Mesendoderm (in vitro differentiated cells): ENCODE results near the gene KAT6B.

ENCODE experiments used
- DNase-seq: peaks from one replicate; pipeline ENCODE4 v3.0.0; 2013
- H2AK5ac ChIP-seq: 2 replicates; pipeline ENCODE4 v1.6.1; 2013; ENCODE audit warnings: low read length, inconsistent platforms
- H2BK120ac ChIP-seq: 2 replicates; pipeline ENCODE4 v1.6.1; 2013; ENCODE audit warnings: low read depth, mild to moderate bottlenecking, low read length, moderate library complexity, mixed read lengths
- H2BK15ac ChIP-seq: replicated peaks from 2 replicates; pipeline ENCODE4 v1.6.1; 2013; ENCODE audit warnings: low read depth, mild to moderate bottlenecking, moderate library complexity
- H2BK5ac ChIP-seq: 2 replicates; pipeline ENCODE4 v1.6.1; 2013; ENCODE audit warnings: low read length, inconsistent platforms
- H3K18ac ChIP-seq: 2 replicates; pipeline ENCODE4 v1.6.1; 2013; ENCODE audit warnings: mild to moderate bottlenecking, low read length, mixed read lengths
- H3K23ac ChIP-seq: one replicate; pipeline ENCODE4 v1.6.1; 2013; ENCODE audit warnings: low read length
- H3K27ac ChIP-seq: 2 replicates; pipeline ENCODE4 v1.5.1; 2013; ENCODE audit warnings: low read depth, mild to moderate bottlenecking, inconsistent platforms, low read length, moderate library complexity
- H3K27me3 ChIP-seq: 2 replicates; pipeline ENCODE4 v1.6.1; 2013; ENCODE audit warnings: low read length, control low read depth, mild to moderate bottlenecking, inconsistent platforms; ENCODE audit not compliant: insufficient read depth, poor library complexity
- H3K36me3 ChIP-seq: 2 replicates; pipeline ENCODE4 v1.6.1; 2013; ENCODE audit warnings: low read length, inconsistent platforms; ENCODE audit not compliant: control insufficient read depth, insufficient read depth
- H3K4ac ChIP-seq: one replicate; pipeline ENCODE4 v1.6.1; 2013; ENCODE audit warnings: low read depth, mild to moderate bottlenecking, low read length, moderate library complexity
- H3K4me1 ChIP-seq: 2 replicates; pipeline ENCODE4 v1.6.1; 2013; ENCODE audit warnings: low read depth, low read length, inconsistent platforms; ENCODE audit not compliant: control insufficient read depth
- H3K4me2 ChIP-seq: 2 replicates; pipeline ENCODE4 v1.6.1; 2013; ENCODE audit warnings: low read length
- H3K4me3 ChIP-seq: 2 replicates; pipeline ENCODE4 v1.5.1; 2013; ENCODE audit warnings: mild to moderate bottlenecking, low read length
- H3K56ac ChIP-seq: one replicate; pipeline ENCODE4 v1.6.1; 2013; ENCODE audit warnings: low read length
- H3K79me1 ChIP-seq: 2 replicates; pipeline ENCODE4 v1.6.1; 2013; ENCODE audit warnings: low read length, inconsistent platforms
- H3K79me2 ChIP-seq: 2 replicates; pipeline ENCODE4 v1.6.1; 2013; ENCODE audit warnings: mild to moderate bottlenecking, low read length; ENCODE audit not compliant: control insufficient read depth, insufficient read depth
- H3K9ac ChIP-seq: 2 replicates; pipeline ENCODE4 v1.6.1; 2013; ENCODE audit warnings: low read length, inconsistent platforms
- H4K5ac ChIP-seq: one replicate; pipeline ENCODE4 v1.6.1; 2013; ENCODE audit warnings: low read length
- H4K8ac ChIP-seq: one replicate; pipeline ENCODE4 v1.6.1; 2013; ENCODE audit warnings: low read depth, mild to moderate bottlenecking, control low read depth, low read length, moderate library complexity
- WGBS: extraction: QIAGEN DNeasy Blood & Tissue Kit; methylation state at CpG from one replicate; pipeline ENCODE4 v1.1.7; 2013; ENCODE audit warnings: low lambda C conversion rate, missing lambda C conversion rate; ENCODE audit not compliant: insufficient coverage; ENCODE audit errors: extremely low coverage; 5-methylcytosine and 5-hydroxymethylcytosine counted together

Gene KAT6B

GRCh38 chr10:74973741-74974392 is 147.5 kb downstream of the KAT6B start:
- Histone ChIP-seq H3K79me1 (no peaks in the 10 kb centered on the region), H4K5ac (no peak overlapping the region), H2BK120ac (no peak overlapping the region), H3K56ac (no peak overlapping the region), H2BK5ac (no peak overlapping the region), H4K8ac (no peak overlapping the region), H3K4me3 (no peak overlapping the region), H2BK15ac (no peak overlapping the region), H3K4me1 (no peaks in the 10 kb centered on the region), H3K27ac (no peak overlapping the region), H3K9ac (no peak overlapping the region), H3K36me3 (no peaks in the 10 kb centered on the region), H3K79me2 (no peaks in the 10 kb centered on the region), H3K4ac (no peak overlapping the region), H3K23ac (no peak overlapping the region), H3K18ac (no peak overlapping the region), H3K27me3 (no peaks in the 10 kb centered on the region), H2AK5ac (no peak overlapping the region), H3K4me2 (no peak overlapping the region)
- no CpG with 5 or more reads among the region's 2 CpGs for WGBS
- no peak for DNase-seq

GRCh38 chr10:74975758-74976157 is 149.4 kb downstream of the KAT6B start:
- no peak overlapping the region for H2BK15ac ChIP-seq
- H3K79me1 ChIP-seq, result no peaks in the 10 kb centered on the region
- H3K27me3 ChIP-seq, result no peaks in the 10 kb centered on the region
- H3K9ac ChIP-seq, result no peak overlapping the region
- H4K8ac ChIP-seq, result no peak overlapping the region
- no peak for DNase-seq
- H3K36me3 ChIP-seq, result no peaks in the 10 kb centered on the region
- no peak overlapping the region for H3K4me3 ChIP-seq
- no peak overlapping the region for H3K4me2 ChIP-seq
- no peak overlapping the region for H2AK5ac ChIP-seq
- no peak overlapping the region for H3K56ac ChIP-seq
- H2BK5ac ChIP-seq, result no peak overlapping the region
- H2BK120ac ChIP-seq, result no peak overlapping the region
- H3K79me2 ChIP-seq, result no peaks in the 10 kb centered on the region
- no peak overlapping the region for H3K23ac ChIP-seq
- no CpG with 5 or more reads among the region's 9 CpGs for WGBS
- H4K5ac ChIP-seq, result no peak overlapping the region
- no peaks in the 10 kb centered on the region for H3K4me1 ChIP-seq
- no peak overlapping the region for H3K4ac ChIP-seq
- H3K27ac ChIP-seq, result no peak overlapping the region
- H3K18ac ChIP-seq, result no peak overlapping the region

- Histone ChIP-seq H4K5ac (no peak overlapping the region), H3K4me2 (no peak overlapping the region), H3K27me3 (no peaks in the 10 kb centered on the region), H3K56ac (no peak overlapping the region), H3K18ac (no peak overlapping the region), H3K4me3 (no peak overlapping the region), H3K79me1 (no peaks in the 10 kb centered on the region), H2BK120ac (no peak overlapping the region), H2BK5ac (no peak overlapping the region), H2BK15ac (no peak overlapping the region), H3K23ac (no peak overlapping the region), H3K36me3 (no peaks in the 10 kb centered on the region), H3K27ac (no peak overlapping the region), H3K4ac (no peak overlapping the region), H3K4me1 (no peaks in the 10 kb centered on the region), H3K9ac (no peak overlapping the region), H2AK5ac (no peak overlapping the region), H4K8ac (no peak overlapping the region), H3K79me2 (no peaks in the 10 kb centered on the region)
- no CpG with 5 or more reads among the region's 6 CpGs for WGBS
- DNase-seq, result peak; percentile 52
Measured at GRCh38 chr10:74976565-74976964, 150.2 kb downstream of the KAT6B start.

GRCh38 chr10:74977072-74977471 is 150.7 kb downstream of the KAT6B start:
- Histone ChIP-seq H3K79me1 (no peaks in the 10 kb centered on the region), H3K36me3 (no peaks in the 10 kb centered on the region), H3K9ac (no peak overlapping the region), H3K4ac (no peak overlapping the region), H3K56ac (no peak overlapping the region), H3K27me3 (no peaks in the 10 kb centered on the region), H3K79me2 (no peaks in the 10 kb centered on the region), H2BK15ac (no peak overlapping the region), H2BK120ac (no peak overlapping the region), H3K18ac (no peak overlapping the region), H4K5ac (no peak overlapping the region), H3K27ac (no peak overlapping the region), H2AK5ac (no peak overlapping the region), H4K8ac (no peak overlapping the region), H3K23ac (no peak overlapping the region), H3K4me2 (no peak overlapping the region), H3K4me1 (no peaks in the 10 kb centered on the region), H2BK5ac (no peak overlapping the region), H3K4me3 (no peak overlapping the region)
- no peak for DNase-seq
- no CpG with 5 or more reads among the region's 2 CpGs for WGBS

GRCh38 chr10:74977913-74978847 is 151.8 kb downstream of the KAT6B start:
- Histone ChIP-seq H2BK5ac (no peak overlapping the region), H3K79me1 (no peaks in the 10 kb centered on the region), H2BK120ac (no peak overlapping the region), H3K4me1 (no peaks in the 10 kb centered on the region), H4K5ac (no peak overlapping the region), H3K23ac (no peak overlapping the region), H3K36me3 (no peaks in the 10 kb centered on the region), H3K9ac (no peak overlapping the region), H3K56ac (no peak overlapping the region), H3K18ac (no peak overlapping the region), H3K27ac (no peak overlapping the region), H4K8ac (no peak overlapping the region), H3K4me2 (no peak overlapping the region), H3K4me3 (no peak overlapping the region), H3K27me3 (no peaks in the 10 kb centered on the region), H2BK15ac (no peak overlapping the region), H2AK5ac (no peak overlapping the region), H3K79me2 (no peaks in the 10 kb centered on the region), H3K4ac (no peak overlapping the region)
- DNase-seq, result no peak
- WGBS, result no CpG with 5 or more reads among the region's 8 CpGs
